Adipose tissue (tissue), 3 donors: ENCODE data around the gene DENND5B. TPM values are rescaled to one million over a fixed set of nuclear protein-coding genes. Genes with fewer than 3 reads are reported as not detected.

Experiments used
- polyA plus RNA-seq, 3 donors: library from polyadenylated mRNA; stranded (reverse); fragments of 200-250 nt; gene quantifications; one replicate each; pipeline ENCODE4 v1.2.3, GENCODE V29; 2013
- donor health status: healthy with polysubstance abuse.
- donor health status: Bipolar disorder and iron deficiency.
- donor health status: healthy.

The DENND5B gene
- polyA plus RNA-seq, 3 donors: 2.4 to 4.9 (median 3.3) TPM

Other genes starting within 250 kb of the DENND5B start
- 1 to 10 TPM; 1.0 to 3.4 (median 2.1) TPM for gene ETFBKMT, start 68.6 kb upstream of the DENND5B start, polyA plus RNA-seq
- 1 to 10 TPM; 5.1 to 6.4 (median 5.5) TPM for gene AMN1, start 137.9 kb upstream of the DENND5B start, polyA plus RNA-seq